Neural progenitor cell (in vitro differentiated cells): ENCODE results near the gene NME9. TPM values are rescaled to one million over a fixed set of nuclear protein-coding genes. Genes with fewer than 3 reads are reported as not detected.

Experiments
- DNase-seq: peaks from one replicate; pipeline ENCODE4 v3.0.0-alpha.2; 2016; ENCODE audit warnings: low spot score
- H2AFZ ChIP-seq: fragments of 200-600 bp; sonication (generic); replicated peaks from 2 replicates; pipeline ENCODE4 v1.6.1; 2016; ENCODE audit warnings: antibody characterized with exemption
- H3F3A ChIP-seq: fragments of 200-600 bp; sonication (generic); 2 replicates; pipeline ENCODE4 v1.6.1; 2016; ENCODE audit warnings: antibody characterized with exemption, low read depth
- H3K27ac ChIP-seq: fragments of 200-600 bp; sonication (generic); 2 replicates; pipeline ENCODE4 v1.5.1; 2016; ENCODE audit warnings: mild to moderate bottlenecking
- H3K27me3 ChIP-seq: fragments of 200-600 bp; sonication (generic); 2 replicates; pipeline ENCODE4 v1.6.1; 2016; ENCODE audit warnings: mild to moderate bottlenecking, moderate library complexity
- H3K36me3 ChIP-seq: fragments of 200-600 bp; sonication (generic); 2 replicates; pipeline ENCODE4 v1.5.1; 2016
- H3K4me1 ChIP-seq: fragments of 200-600 bp; sonication (generic); 2 replicates; pipeline ENCODE4 v1.6.1; 2016; ENCODE audit warnings: mixed run types
- H3K4me2 ChIP-seq: fragments of 200-600 bp; sonication (generic); 2 replicates; pipeline ENCODE4 v1.6.1; 2016
- H3K4me3 ChIP-seq: fragments of 200-600 bp; sonication (generic); 2 replicates; pipeline ENCODE4 v1.5.1; 2016
- H3K79me2 ChIP-seq: fragments of 200-600 bp; sonication (generic); 2 replicates; pipeline ENCODE4 v1.6.1; 2016; ENCODE audit warnings: low read depth
- H3K9ac ChIP-seq: fragments of 200-600 bp; sonication (generic); 2 replicates; pipeline ENCODE4 v1.6.1; 2016
- H3K9me3 ChIP-seq: fragments of 200-600 bp; sonication (generic); 2 replicates; pipeline ENCODE4 v1.5.1; 2016; ENCODE audit warnings: low read depth
- H4K20me1 ChIP-seq: fragments of 200-600 bp; sonication (generic); 2 replicates; pipeline ENCODE4 v1.6.1; 2016; ENCODE audit warnings: low read depth
- H3K27ac Mint-ChIP-seq: 3 replicates; pipeline ENCODE4 v1.8.0; 2021; ENCODE audit warnings: mixed read lengths
- H3K27me3 Mint-ChIP-seq: 2 replicates; pipeline ENCODE4 v1.8.0; 2022; ENCODE audit warnings: low read depth, mild to moderate bottlenecking, inconsistent platforms, moderate library complexity, mixed read lengths; ENCODE audit not compliant: insufficient read depth
- H3K36me3 Mint-ChIP-seq: 3 replicates; pipeline ENCODE4 v1.8.0; 2021; ENCODE audit warnings: mixed read lengths
- H3K4me1 Mint-ChIP-seq: 3 replicates; pipeline ENCODE4 v1.8.0; 2021; ENCODE audit warnings: mixed read lengths
- H3K4me3 Mint-ChIP-seq: 3 replicates; pipeline ENCODE4 v1.8.0; 2021; ENCODE audit warnings: mild to moderate bottlenecking, moderate library complexity, mixed read lengths
- H3K9me3 Mint-ChIP-seq: 3 replicates; pipeline ENCODE4 v1.8.0; 2020; ENCODE audit warnings: mixed read lengths
- CTCF ChIP-seq: fragments of 200-600 bp; sonication (generic); IDR thresholded peaks from 2 replicates; pipeline ENCODE4 v1.5.1; 2017; ENCODE audit warnings: antibody characterized with exemption, mild to moderate bottlenecking
- EZH2 ChIP-seq: fragments of 200-600 bp; sonication (generic); IDR thresholded peaks from 2 replicates; pipeline ENCODE4 v1.6.1; 2017; ENCODE audit warnings: antibody characterized with exemption, mild to moderate bottlenecking, moderate library complexity
- EZH2phosphoT487 ChIP-seq: fragments of 200-600 bp; sonication (generic); IDR thresholded peaks from 2 replicates; pipeline ENCODE4 v1.6.1; 2017; ENCODE audit warnings: antibody characterized with exemption
- total RNA-seq: library from RNA; depleted of rRNA; stranded (reverse); fragments of >200 nt; gene quantifications from 2 replicates; pipeline ENCODE4 v1.2.3, GENCODE V29; 2015; ENCODE audit warnings: low replicate concordance

NME9 gene
- total RNA-seq, 1 donor from 2014 or later, result 1.1 TPM

DNA sequence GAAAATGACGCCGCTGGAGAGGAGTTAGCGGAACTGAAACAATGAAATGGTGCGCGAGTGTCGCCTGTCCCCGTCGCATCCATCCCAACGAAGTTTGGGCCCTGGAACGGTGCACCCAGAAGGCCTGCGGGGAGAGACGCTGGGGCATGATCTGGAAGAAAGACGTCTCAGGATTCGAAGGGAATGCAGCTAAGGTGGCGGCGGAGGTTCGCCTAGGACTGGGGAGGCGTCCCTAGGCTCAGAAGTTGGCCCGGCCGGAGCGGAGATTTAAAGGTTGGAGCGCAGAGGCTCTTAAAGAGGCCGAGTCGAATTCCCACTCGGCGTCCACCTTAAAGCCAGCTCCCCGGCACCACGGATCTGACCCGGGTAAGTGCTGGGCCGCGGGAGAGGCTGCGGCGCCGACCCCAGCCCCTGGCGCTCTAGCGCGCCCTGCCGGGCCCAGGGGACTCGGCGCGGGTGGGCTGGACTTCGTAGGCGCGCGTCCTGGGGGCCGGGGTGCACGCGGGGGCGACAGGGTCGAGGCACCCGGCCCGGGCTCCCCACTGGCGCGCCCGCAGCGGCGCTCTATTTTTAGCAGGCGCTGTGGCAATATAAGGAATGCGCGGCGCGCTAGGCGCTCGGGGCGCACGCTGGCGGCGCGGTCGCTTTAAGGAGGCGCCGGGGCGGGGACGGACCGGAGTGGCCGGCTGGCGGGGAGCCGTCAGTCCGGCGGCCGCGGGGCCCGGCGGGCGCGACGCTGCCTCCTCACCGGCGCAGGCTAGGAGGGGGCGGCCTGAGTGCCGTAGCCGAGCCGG lies 18.5 kb upstream of the NME9 start, which contains the start of gene MRAS:
MRAS (plus strand) TSS at position 620 of the 794 bp plus-strand sequence. CDS start 24,305 bp downstream, outside the sequence.
- peaks cover 3% of the 10 kb centered on the region for H3K4me1 ChIP-seq
- no peaks in the 10 kb centered on the region for H3K9me3 Mint-ChIP-seq
- H3K9ac ChIP-seq, result peak within 1 kb of the TSS; percentile 14
- no peaks in the 10 kb centered on the region for H4K20me1 ChIP-seq
- no peaks in the 10 kb centered on the region for H3K36me3 ChIP-seq
- peak within 1 kb of the TSS; percentile 87 for H2AFZ ChIP-seq
- H3K27ac Mint-ChIP-seq, result peak within 1 kb of the TSS; percentile 99
- no peak within 1 kb of the TSS for H3K27ac ChIP-seq
- no peaks in the 10 kb centered on the region for H3K9me3 ChIP-seq
- H3K4me2 ChIP-seq, result peak within 1 kb of the TSS; percentile 95
- DNase-seq, result peak; percentile 93
- H3K4me3 ChIP-seq, result peak within 1 kb of the TSS; percentile 85
- TF ChIP-seq CTCF (peak; percentile 64), EZH2phosphoT487 (no peak), EZH2 (no peak)
- H3K27me3 ChIP-seq, result peaks cover 12% of the 10 kb centered on the region
- peaks cover 26% of the 10 kb centered on the region for H3F3A ChIP-seq
- H3K4me3 Mint-ChIP-seq, result peak within 1 kb of the TSS; percentile 96
- H3K27me3 Mint-ChIP-seq, result peaks cover 7% of the 10 kb centered on the region
- H3K79me2 ChIP-seq, result no peaks in the 10 kb centered on the region
- H3K4me1 Mint-ChIP-seq, result peaks cover 22% of the 10 kb centered on the region
- H3K36me3 Mint-ChIP-seq, result no peaks in the 10 kb centered on the region

- Mint-ChIP-seq H3K9me3 (peaks cover 2% of the 10 kb centered on the region), H3K4me1 (peaks cover 14% of the 10 kb centered on the region), H3K36me3 (no peaks in the 10 kb centered on the region), H3K27ac (no peak overlapping the region), H3K4me3 (no peak overlapping the region), H3K27me3 (peaks cover 7% of the 10 kb centered on the region)
- H4K20me1 ChIP-seq, result no peaks in the 10 kb centered on the region
- H3K36me3 ChIP-seq, result no peaks in the 10 kb centered on the region
- no peak for DNase-seq
- no peak overlapping the region for H3K4me3 ChIP-seq
- H3K4me2 ChIP-seq, result no peak overlapping the region
- H3K27me3 ChIP-seq, result peaks cover 12% of the 10 kb centered on the region
- no peak overlapping the region for H3K9ac ChIP-seq
- H3K9me3 ChIP-seq, result no peaks in the 10 kb centered on the region
- H2AFZ ChIP-seq, result no peak overlapping the region
- no peaks in the 10 kb centered on the region for H3K79me2 ChIP-seq
- peaks cover 26% of the 10 kb centered on the region for H3F3A ChIP-seq
- no peak overlapping the region for H3K27ac ChIP-seq
- TF ChIP-seq EZH2 (no peak), CTCF (no peak), EZH2phosphoT487 (no peak)
- H3K4me1 ChIP-seq, result peaks cover 3% of the 10 kb centered on the region
Observed at GRCh38 chr3:138344754-138345153, 15.1 kb upstream of the NME9 start.

DNA sequence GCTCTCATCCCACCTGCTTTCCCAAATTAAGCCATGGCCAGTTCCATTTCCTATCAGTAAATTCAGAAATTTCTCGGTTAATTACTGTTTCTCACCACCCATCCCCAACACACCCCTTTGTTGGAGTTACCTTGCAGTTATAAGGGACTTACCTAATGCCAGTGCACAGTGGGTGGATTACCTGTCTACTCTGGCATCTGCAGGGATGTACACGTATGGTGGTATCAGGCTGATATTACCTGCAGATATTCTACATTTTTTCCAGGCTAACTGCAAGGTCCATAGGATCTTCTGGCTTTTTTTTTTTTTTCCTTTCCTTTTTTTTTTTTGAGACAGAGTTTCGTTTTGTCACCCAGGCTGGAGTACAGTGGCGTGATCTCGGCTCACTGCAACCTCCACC lies 10.9 kb upstream of the NME9 start:
- Histone ChIP-seq H2AFZ (no peak overlapping the region), H3F3A (no peaks in the 10 kb centered on the region), H3K4me3 (no peak overlapping the region), H3K4me1 (no peaks in the 10 kb centered on the region), H3K27ac (no peak overlapping the region), H3K9me3 (no peaks in the 10 kb centered on the region), H3K4me2 (no peak overlapping the region), H3K79me2 (no peaks in the 10 kb centered on the region), H4K20me1 (no peaks in the 10 kb centered on the region), H3K9ac (no peak overlapping the region), H3K36me3 (no peaks in the 10 kb centered on the region), H3K27me3 (no peaks in the 10 kb centered on the region)
- Mint-ChIP-seq H3K9me3 (peaks cover 2% of the 10 kb centered on the region), H3K27me3 (peaks cover 2% of the 10 kb centered on the region), H3K27ac (no peak overlapping the region), H3K36me3 (no peaks in the 10 kb centered on the region), H3K4me3 (no peak overlapping the region), H3K4me1 (peaks cover 3% of the 10 kb centered on the region)
- DNase-seq, result no peak
- TF ChIP-seq EZH2phosphoT487 (no peak), EZH2 (no peak), CTCF (no peak)
